CD4-positive, alpha-beta T cell treated with Interleukin-4 for 4 hours (primary cell): Measurements from ENCODE around the gene NCBP2.

Source experiments
- DNase-seq: peaks from one replicate; pipeline ENCODE4 v3.0.0-alpha.2; 2020

Gene NCBP2

DNA sequence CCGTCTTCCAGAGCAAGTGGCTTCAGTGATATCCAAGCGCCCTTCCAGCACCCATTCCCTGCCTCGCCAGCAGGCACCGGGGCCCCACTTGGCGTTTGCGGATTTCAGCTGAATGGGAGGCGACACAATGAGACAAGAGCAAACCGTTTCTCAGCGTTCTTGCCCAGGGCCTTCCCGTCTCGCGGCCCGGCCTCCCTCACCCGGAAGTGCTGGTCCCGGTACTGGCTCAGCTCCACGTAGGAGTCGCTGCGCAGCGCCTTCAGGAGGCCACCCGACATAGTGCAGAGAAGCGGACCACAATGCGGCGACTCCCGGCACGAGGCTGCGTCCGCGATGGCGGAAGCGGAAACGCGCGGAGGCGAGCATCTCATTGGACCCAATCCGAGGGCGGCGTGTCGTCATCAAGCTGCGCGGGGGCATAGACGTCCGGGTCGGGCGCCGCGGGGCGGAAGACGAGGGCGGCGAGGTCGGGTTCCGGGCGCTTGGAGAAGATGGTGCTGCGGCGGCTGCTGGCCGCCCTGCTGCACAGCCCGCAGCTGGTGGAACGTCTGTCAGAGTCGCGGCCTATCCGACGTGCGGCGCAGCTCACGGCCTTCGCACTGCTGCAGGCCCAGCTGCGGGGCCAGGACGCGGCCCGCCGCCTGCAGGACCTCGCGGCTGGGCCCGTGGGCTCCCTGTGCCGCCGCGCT, at the start of gene NCBP2:
Gene NCBP2 (minus strand): TSS at position 303 of the 689 bp plus-strand sequence. CDS start 25 bp downstream, at position 278.
- peak; percentile 98 for DNase-seq

- DNase-seq, result no peak
Observed at GRCh38 chr3:196991581-196992460, 49.5 kb upstream of the NCBP2 start.

DNA sequence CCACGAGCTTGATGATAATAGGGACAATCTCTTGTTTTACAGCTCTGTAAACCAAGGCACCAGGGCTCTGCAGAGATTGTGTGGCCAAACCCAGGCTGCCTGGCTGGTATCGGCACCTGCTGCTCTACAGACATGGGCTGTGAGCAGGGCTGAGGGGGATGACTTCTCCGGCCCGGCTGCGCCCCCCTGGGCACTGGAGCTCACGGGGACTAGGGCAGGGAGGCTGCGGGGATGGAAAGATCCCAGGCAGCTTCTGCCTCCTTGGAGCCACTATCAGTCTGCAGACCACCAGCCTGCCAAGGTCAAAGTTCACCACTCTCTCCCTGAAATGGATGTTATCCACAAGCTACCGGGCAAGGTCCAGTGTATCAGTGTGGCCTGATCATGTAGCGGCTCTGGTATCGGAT, 48.3 kb upstream of the NCBP2 start:
- no peak for DNase-seq

- no peak for DNase-seq
Observed at GRCh38 chr3:196989721-196990262, 47.5 kb upstream of the NCBP2 start.

DNA sequence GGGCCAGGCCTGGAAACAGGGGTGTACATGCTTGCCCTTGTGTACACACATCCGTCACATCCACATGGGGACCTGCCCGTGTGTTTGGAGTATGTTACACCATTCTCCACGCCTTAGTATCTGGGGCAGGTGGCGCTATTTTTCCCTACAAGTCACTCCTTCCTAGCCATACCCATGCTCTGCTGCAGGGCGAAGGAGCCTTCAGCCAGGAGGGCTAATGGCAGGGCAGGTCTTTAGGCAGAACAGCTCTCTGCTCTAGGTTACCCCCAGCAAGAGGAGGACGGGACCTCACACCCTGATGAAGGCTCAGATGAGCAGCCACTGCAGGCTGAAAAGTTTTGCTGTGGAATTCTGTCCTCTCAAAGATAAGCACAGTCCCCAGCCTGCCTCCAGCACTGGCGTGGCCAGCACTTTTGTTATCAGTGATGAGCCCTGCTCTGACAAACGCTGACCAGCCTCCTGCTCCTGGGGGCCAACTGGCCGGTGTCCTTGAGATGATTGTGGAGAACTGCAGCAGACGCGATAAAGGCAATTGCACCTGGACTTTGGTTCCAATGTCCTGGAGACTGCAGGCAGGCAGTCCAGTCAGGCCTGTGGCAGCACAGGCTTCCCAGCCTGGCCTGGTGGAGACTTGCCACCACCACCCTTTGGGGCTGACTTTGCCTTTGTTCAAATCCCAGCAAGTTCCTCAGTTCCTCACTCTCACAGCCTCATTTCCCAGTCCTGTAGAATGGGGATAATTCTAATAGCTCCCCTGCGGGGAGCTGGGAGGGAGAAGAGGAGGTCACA, 46.1 kb upstream of the NCBP2 start:
- DNase-seq, result no peak

GRCh38 chr3:196987022-196987421, 44.7 kb upstream of the NCBP2 start:
- DNase-seq, result no peak

DNA sequence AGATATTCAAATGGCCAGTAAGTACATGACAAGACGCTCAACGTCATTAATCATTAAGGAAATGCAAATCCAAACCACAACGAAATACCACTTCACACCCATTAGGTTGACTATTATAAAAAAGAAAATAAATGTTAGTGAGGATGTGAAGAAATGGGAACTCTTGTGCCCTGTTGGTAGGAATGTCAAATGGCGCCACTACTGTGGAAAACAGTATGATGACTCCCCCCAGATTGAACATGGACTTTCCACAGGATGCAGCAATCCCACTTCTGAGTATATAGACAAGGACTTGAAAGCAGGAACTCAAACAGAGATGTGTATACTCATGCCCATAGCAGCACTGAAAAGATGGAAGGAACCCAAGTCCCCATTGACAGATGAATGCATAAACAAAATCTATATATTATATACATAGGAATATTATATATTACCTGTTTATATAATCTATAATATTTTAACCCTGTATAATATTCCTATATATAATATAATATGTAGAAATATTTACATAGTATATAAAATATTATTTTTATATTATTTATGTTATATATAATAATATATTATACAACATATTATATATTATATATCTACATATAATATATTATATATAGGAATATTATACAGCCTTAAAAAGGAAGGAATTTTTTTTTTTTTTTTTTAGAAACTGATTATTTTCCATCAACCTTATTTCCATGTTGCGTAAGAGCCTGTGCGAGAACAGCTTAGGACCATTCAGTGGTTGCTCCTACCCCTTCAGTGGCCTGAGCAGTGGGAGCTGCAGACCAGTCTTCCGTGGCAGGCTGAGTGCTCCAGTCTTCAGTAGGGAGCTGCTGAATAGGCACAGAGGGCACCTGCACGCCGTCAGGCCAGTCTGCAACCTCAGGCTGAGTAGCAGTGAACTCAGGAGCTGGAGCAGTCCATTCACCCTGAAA, 43.9 kb upstream of the NCBP2 start:
- DNase-seq, result no peak

DNA sequence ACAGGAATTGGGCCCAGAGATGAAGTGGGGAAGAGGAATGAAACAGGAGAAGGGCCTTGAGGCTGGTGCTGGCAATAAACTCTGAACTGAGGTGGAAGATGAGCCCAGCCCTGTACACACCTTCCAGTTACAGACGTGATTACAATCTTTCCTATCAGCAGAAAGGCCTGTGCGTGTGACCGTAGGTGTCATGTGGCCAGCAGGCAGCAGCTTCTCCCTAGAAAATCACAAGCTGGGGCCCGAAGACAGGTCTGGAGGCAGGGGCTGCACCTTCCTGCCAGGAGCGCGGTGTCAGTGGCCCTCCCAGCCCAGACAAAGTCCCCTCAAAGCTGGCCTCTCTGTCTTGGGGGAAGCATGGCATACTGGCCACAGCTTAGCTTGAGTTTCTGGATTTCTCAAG, 43.0 kb upstream of the NCBP2 start:
- DNase-seq, result no peak

DNA sequence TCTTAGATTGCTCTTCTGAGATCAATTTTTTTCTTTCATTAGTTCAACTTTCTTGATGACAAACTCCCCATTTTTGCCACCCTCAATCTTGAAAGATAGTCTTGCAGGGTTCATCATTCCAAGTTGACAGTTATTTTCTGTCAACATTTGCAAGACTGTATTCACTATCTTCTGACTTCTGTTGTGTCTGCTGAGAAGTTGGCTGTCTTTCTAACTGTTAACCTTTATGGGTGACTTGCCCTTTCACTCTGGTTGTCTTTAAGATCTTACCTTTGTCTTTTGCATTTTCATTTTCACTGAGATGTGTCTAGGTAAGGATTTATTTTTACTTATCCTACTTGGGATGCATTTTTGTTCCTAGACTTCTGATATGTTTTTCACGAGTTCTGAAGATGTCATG, 40.9 kb upstream of the NCBP2 start:
- DNase-seq, result no peak

DNA sequence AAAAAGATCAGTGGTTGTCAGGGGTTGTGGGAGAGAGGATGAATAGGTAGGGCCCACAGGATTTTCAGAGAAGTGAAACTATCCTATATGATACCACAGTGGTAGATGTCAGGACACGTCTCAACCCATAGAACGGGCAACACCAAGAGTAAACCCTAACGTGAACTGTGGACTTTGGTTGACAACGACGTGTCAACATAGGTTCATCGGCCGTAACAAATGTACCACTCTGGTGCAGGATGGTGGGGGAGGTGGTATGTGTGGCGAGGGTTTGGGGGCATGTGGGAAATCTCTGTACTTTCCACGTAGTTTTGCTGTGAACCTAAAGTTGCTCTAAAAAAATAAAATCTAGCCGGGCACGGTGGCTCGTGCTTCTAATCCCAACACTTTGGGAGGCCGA, 39.3 kb upstream of the NCBP2 start:
- DNase-seq, result no peak

GRCh38 chr3:196979545-196979944, 37.2 kb upstream of the NCBP2 start:
- no peak for DNase-seq

- DNase-seq, result no peak
Observed at GRCh38 chr3:196976941-196977340, 34.6 kb upstream of the NCBP2 start.

- DNase-seq, result no peak
Observed at GRCh38 chr3:196975349-196975748, 33.0 kb upstream of the NCBP2 start.

DNA sequence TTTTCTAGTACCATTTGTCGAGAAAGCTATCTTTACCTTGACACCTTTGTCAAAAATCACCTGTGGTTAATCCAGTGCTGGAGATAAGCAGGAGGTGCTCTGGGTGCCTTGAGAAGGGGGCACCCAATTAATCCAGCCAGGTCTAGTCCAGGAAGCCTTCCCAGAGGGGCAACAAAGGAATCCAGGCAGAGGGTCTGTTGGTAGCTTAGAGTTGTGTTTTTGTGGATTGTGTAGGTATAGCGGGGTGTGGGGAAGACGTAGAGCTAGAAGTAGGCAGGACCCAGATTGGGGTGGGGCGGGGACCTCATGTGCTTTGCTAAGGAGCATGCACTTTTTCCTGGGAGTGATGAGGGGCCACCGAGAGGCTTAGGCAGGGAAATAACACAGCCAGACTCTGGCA, 32.3 kb upstream of the NCBP2 start:
- no peak for DNase-seq

DNA sequence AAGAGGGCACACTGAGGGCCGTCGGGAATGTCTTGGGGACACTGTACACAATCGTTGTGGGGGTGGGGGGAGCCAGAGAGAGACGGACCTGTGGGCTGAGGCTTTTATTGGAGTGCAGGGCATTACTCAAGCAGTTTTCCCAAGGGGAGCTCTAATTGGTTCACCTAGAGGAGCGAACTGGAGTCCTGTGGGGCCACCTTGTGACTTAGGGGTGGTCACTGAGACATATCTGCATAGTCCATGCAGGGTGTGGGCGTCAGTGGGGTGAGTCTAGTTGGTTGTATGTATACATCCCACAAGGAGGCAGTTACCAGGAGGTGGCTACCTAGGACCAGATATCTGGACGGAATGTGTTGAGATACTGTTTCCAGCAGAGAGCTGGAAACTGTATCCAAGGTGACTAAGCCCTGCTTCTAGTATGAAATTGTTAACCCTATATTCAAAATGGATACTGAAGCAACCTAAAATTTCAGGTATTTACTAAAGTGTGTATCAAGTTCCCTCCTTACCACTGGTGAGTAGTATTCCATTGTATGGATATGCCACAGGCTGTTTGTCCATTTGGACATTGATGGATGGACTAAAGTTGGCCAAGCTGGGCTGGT, 28.9 kb upstream of the NCBP2 start:
- DNase-seq, result no peak

- no peak for DNase-seq
Observed at GRCh38 chr3:196970547-196971093, 28.3 kb upstream of the NCBP2 start.

GRCh38 chr3:196969660-196970546, 27.6 kb upstream of the NCBP2 start:
- peak; percentile 51 for DNase-seq

DNA sequence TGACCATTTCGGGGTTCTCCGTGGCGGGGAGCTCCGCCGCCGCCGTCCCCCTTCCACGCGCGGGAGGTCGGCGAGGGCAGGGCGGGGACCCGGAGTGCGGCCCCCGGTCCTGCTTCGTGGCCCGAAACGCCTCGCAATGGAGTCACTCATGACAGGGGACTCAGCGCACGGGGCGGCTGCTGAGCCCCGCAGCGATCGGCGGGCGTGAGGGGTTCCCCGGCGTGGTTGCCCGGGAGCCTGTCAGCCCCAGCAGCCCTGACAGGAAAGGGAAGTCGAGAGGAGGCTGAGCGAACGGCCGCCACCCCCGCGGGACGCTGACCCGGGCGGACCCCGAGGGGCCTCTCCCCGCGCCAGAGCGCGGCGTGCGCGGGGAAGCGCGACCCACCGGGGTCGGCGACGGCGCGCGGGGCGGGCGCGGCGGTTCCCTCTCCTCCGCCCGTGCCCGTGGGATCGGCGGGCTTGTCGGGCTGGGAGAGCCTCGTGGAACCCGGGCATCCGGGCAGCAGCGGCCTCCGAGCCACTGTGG, 26.9 kb upstream of the NCBP2 start:
- peak; percentile 14 for DNase-seq

GRCh38 chr3:196968233-196969133, 26.2 kb upstream of the NCBP2 start, which contains the start of gene PIGZ:
Gene PIGZ (minus strand): TSS chr3:196968833. CDS start chr3:196952031, 16,802 bp downstream.
- no peak for DNase-seq
